SK-N-SH (cell line): ENCODE data around the gene C19orf67. TPM values are rescaled to one million over a fixed set of nuclear protein-coding genes. Genes with fewer than 3 reads are reported as not detected.

Experiments
- CTCF ChIA-PET: fragments of 300-600, 350-600 bp; formaldehyde crosslinking; extraction: SDS; loops from one replicate; lab custom pipeline; 2021; lab: Yijun Ruan, JAX
- POLR2A ChIA-PET: fragments of 350-600 bp; sonication (Branson Sonifier 250); formaldehyde crosslinking; extraction: SDS; loops from one replicate; lab custom pipeline; 2020; ENCODE audit warnings: antibody characterized with exemption, inconsistent platforms; lab: Yijun Ruan, JAX
- DNase-seq: peaks from one replicate; pipeline ENCODE4 v3.0.0; 2012
- H2AFZ ChIP-seq: fragments of 200-600 bp; sonication (generic); 2 replicates; pipeline ENCODE4 v1.8.1; 2016; ENCODE audit warnings: antibody characterized with exemption, mild to moderate bottlenecking, low read depth
- H3F3A ChIP-seq: fragments of 200-600 bp; sonication (generic); replicated peaks from 2 replicates; pipeline ENCODE3; 2016; ENCODE audit warnings: antibody characterized with exemption, mild to moderate bottlenecking; ENCODE audit not compliant: insufficient read depth
- H3K27ac ChIP-seq, 2 experiments: fragments of 200-500 bp in 1 of 2; fragments of 200-600 bp in 1 of 2; sonication (Bioruptor generic) in 1 of 2; sonication (generic), shearing (Covaris generic) in 1 of 2; 2 replicates each; pipeline versions ENCODE4 v1.5.1 to v1.6.1; 2014 to 2016; ENCODE audit warnings: low read depth in 2 of 2, inconsistent platforms in 1 of 2, low read length in 1 of 2, mild to moderate bottlenecking in 1 of 2, mixed read lengths in 1 of 2
- H3K27me3 ChIP-seq: fragments of 200-600 bp; sonication (generic), shearing (Covaris generic); 2 replicates; pipeline ENCODE4 v1.6.1; 2016; ENCODE audit warnings: mixed run types; ENCODE audit not compliant: insufficient read depth
- H3K36me3 ChIP-seq, 2 experiments: fragments of 200-500 bp in 1 of 2; fragments of 200-600 bp in 1 of 2; sonication (Bioruptor generic) in 1 of 2; sonication (generic) in 1 of 2; replicated peaks in 1 of 2; 2 replicates each; pipeline versions ENCODE3 to v1.5.1; 2014 to 2016; ENCODE audit warnings: low read length in 1 of 2, mild to moderate bottlenecking in 1 of 2; ENCODE audit not compliant: insufficient read depth in 2 of 2, control insufficient read depth in 1 of 2
- H3K4me1 ChIP-seq, 2 experiments: fragments of 200-500 bp in 1 of 2; fragments of 200-600 bp in 1 of 2; sonication (Bioruptor generic) in 1 of 2; sonication (generic), shearing (Covaris generic) in 1 of 2; 2 replicates each; pipeline versions ENCODE4 v1.5.1 to v1.6.1; 2014 to 2016; ENCODE audit warnings: low read depth in 1 of 2, low read length in 1 of 2, mixed run types in 1 of 2; ENCODE audit not compliant: insufficient read depth in 2 of 2, control insufficient read depth in 1 of 2
- H3K4me2 ChIP-seq: fragments of 200-600 bp; sonication (generic), shearing (Covaris generic); 2 replicates; pipeline ENCODE4 v1.6.1; 2017; ENCODE audit warnings: mixed run types
- H3K4me3 ChIP-seq, 2 experiments: fragments of 200-500 bp in 1 of 2; fragments of 200-600 bp in 1 of 2; sonication (Bioruptor generic) in 1 of 2; sonication (generic), shearing (Covaris generic) in 1 of 2; 2 replicates each; pipeline versions ENCODE4 v1.5.1 to v1.8.1; 2014 to 2016; ENCODE audit warnings: low read depth in 2 of 2, inconsistent platforms in 1 of 2, low read length in 1 of 2, mild to moderate bottlenecking in 1 of 2, mixed read lengths in 1 of 2, moderate library complexity in 1 of 2
- H3K79me2 ChIP-seq: fragments of 200-600 bp; sonication (generic); 2 replicates; pipeline ENCODE4 v1.8.1; 2017; ENCODE audit warnings: mild to moderate bottlenecking; ENCODE audit not compliant: insufficient read depth
- H3K9ac ChIP-seq: fragments of 200-600 bp; sonication (generic); 2 replicates; pipeline ENCODE4 v1.6.1; 2017; ENCODE audit warnings: mixed run types
- H3K9me2 ChIP-seq: fragments of 200-600 bp; sonication (generic); 2 replicates; pipeline ENCODE4 v1.6.1; 2017; ENCODE audit warnings: mixed run types
- H3K9me3 ChIP-seq: fragments of 200-600 bp; sonication (generic); 2 replicates; pipeline ENCODE4 v1.6.1; 2017; ENCODE audit warnings: mixed run types, mild to moderate bottlenecking, moderate library complexity
- H4K20me1 ChIP-seq: fragments of 200-600 bp; sonication (generic); 2 replicates; pipeline ENCODE4 v1.6.1; 2017; ENCODE audit warnings: mild to moderate bottlenecking, mixed run types; ENCODE audit not compliant: insufficient read depth
- CTCF ChIP-seq: fragments of 200-600 bp; sonication (generic); IDR thresholded peaks from 2 replicates; pipeline ENCODE4 v1.6.1; 2017; ENCODE audit warnings: antibody characterized with exemption, mild to moderate bottlenecking, moderate library complexity
- IRF3 ChIP-seq: fragments of 150-350 bp; IDR thresholded peaks from 2 replicates; pipeline ENCODE4 v1.6.1; 2016; ENCODE audit warnings: mild to moderate bottlenecking, low read depth, low read length
- MEF2A ChIP-seq: IDR thresholded peaks from 2 replicates; pipeline ENCODE4 v1.4.0; 2012; ENCODE audit warnings: low read depth, borderline replicate concordance
- MXI1 ChIP-seq: IDR thresholded peaks from 2 replicates; pipeline ENCODE4 v1.6.1; 2012; ENCODE audit warnings: mild to moderate bottlenecking, low read depth, low read length, improper control_type of control experiment
- NRF1 ChIP-seq: IDR thresholded peaks from 2 replicates; pipeline ENCODE4 v1.6.1; 2012; ENCODE audit warnings: low read depth, mild to moderate bottlenecking, low read length
- PBX3 ChIP-seq: IDR thresholded peaks from 2 replicates; pipeline ENCODE4; 2012
- RAD21 ChIP-seq: IDR thresholded peaks from 2 replicates; pipeline ENCODE4 v1.6.1; 2012; ENCODE audit warnings: mild to moderate bottlenecking, low read length
- REST ChIP-seq: IDR thresholded peaks from 2 replicates; pipeline ENCODE4 v1.6.1; 2012; ENCODE audit warnings: mild to moderate bottlenecking, low read depth, low read length, moderate library complexity
- RFX5 ChIP-seq: IDR thresholded peaks from 2 replicates; pipeline ENCODE4 v1.6.1; 2012; ENCODE audit warnings: mild to moderate bottlenecking, improper control_type of control experiment, low read length
- SIN3A ChIP-seq: IDR thresholded peaks from 2 replicates; pipeline ENCODE4 v1.6.1; 2012; ENCODE audit warnings: low read depth, mild to moderate bottlenecking, low read length, moderate library complexity, borderline replicate concordance
- SMC3 ChIP-seq: IDR thresholded peaks from 2 replicates; pipeline ENCODE4 v1.6.1; 2012; ENCODE audit warnings: low read depth, low read length, improper control_type of control experiment
- TAF1 ChIP-seq: IDR thresholded peaks from 2 replicates; pipeline ENCODE4 v1.6.1; 2012; ENCODE audit warnings: low read depth, mild to moderate bottlenecking, low read length, moderate library complexity, borderline replicate concordance
- WGBS: methylation state at CpG from one replicate; pipeline ENCODE4 v1.1.6; 2017; ENCODE audit warnings: low lambda C conversion rate; 5-methylcytosine and 5-hydroxymethylcytosine counted together
- polyA plus RNA-seq, 3 experiments: library from polyadenylated mRNA; depleted of rRNA; stranded (reverse); fragments of >200 nt; gene quantifications; 2 replicates each; pipeline ENCODE4 v1.2.3, GENCODE V29; 2012

C19orf67 gene
- polyA plus RNA-seq, 1 of the 3 experiments (the other 2 are of a cell fraction) = not detected

- H3K27ac ChIP-seq = peak overlapping the region; percentile 67 to 92; a peak in 3 of 4 replicates
Measured at GRCh38 chr19:14091813-14092462, 6.4 kb upstream of the C19orf67 start.

GRCh38 chr19:14091081-14091812 is 5.7 kb upstream of the C19orf67 start:
- TF ChIP-seq RFX5 = no peak
- TF ChIP-seq SIN3A = peak; percentile 41; the same call in 1 of the 2 replicates
- peak; percentile 55 for TF ChIP-seq CTCF
- no peak for TF ChIP-seq TAF1
- no peak for TF ChIP-seq NRF1
- TF ChIP-seq REST = no peak
- no peak for TF ChIP-seq MEF2A
- TF ChIP-seq RAD21 = no peak
- TF ChIP-seq SMC3 = no peak
- 0 out of 2 replicates have a peak, but pooled peaks have one; percentile 9 for TF ChIP-seq MXI1
- H3F3A ChIP-seq = peaks cover 18% of the 10 kb centered on the region
- H3K4me3 ChIP-seq = peak overlapping the region; percentile 79 to 91
- ChIA-PET POLR2A (no interaction called here), CTCF (interaction anchor here (0.9 to 5.4 kb wide), 7 partner anchors 9 to 211 kb away, joined by 3 to 19 read pairs (median 4); partner anchors contain the start of genes ASF1B and MISP3)
- H2AFZ ChIP-seq = peak overlapping the region; percentile 76
- H3K9ac ChIP-seq = peak overlapping the region; percentile 79
- peak overlapping the region; percentile 99 for H3K4me2 ChIP-seq
- WGBS = 3% methylated on average over 12 of the region's 72 CpGs
- peaks cover 0 to 10% of the 10 kb centered on the region in 2 experiments; a peak in 1 of 4 replicates for H3K4me1 ChIP-seq
- H3K79me2 ChIP-seq = no peaks in the 10 kb centered on the region; the same call in 1 of the 2 replicates
- no peaks in the 10 kb centered on the region for H3K9me2 ChIP-seq
- H3K27me3 ChIP-seq = no peaks in the 10 kb centered on the region
- H4K20me1 ChIP-seq = peaks cover 4% of the 10 kb centered on the region; the same call in 1 of the 2 replicates
- H3K27ac ChIP-seq = peak overlapping the region; percentile 67 to 92; a peak in 3 of 4 replicates
- DNase-seq = peak; percentile 93
- H3K36me3 ChIP-seq = peaks cover 16% of the 10 kb centered on the region in 2 experiments
- H3K9me3 ChIP-seq = peaks cover 8% of the 10 kb centered on the region; the same call in 1 of the 2 replicates

More at GRCh38 chr19:14091813-14092462, 6.4 kb upstream of the C19orf67 start:
- CTCF ChIA-PET = interaction anchor here (0.9 to 5.4 kb wide), 7 partner anchors 9 to 211 kb away, joined by 3 to 19 read pairs (median 4); partner anchors contain the start of genes ASF1B and MISP3
- peaks cover 12 to 16% of the 10 kb centered on the region in 2 experiments for H3K36me3 ChIP-seq
- peak; percentile 45 for TF ChIP-seq PBX3
- no peak for TF ChIP-seq IRF3
- peak overlapping the region; percentile 79 to 91 for H3K4me3 ChIP-seq
- no peaks in the 10 kb centered on the region; the same call in 1 of the 2 replicates for H3K79me2 ChIP-seq
- POLR2A ChIA-PET = no interaction called here
- H3K9ac ChIP-seq = peak overlapping the region; percentile 79; the same call in 1 of the 2 replicates
- peak overlapping the region; percentile 99 for H3K4me2 ChIP-seq
- 41% methylated on average over 15 of the region's 15 CpGs for WGBS
- H3K4me1 ChIP-seq = peaks cover 0 to 10% of the 10 kb centered on the region in 2 experiments; a peak in 1 of 4 replicates
- H3K9me3 ChIP-seq = peaks cover 8% of the 10 kb centered on the region; the same call in 1 of the 2 replicates
- H3F3A ChIP-seq = peaks cover 12% of the 10 kb centered on the region
- peak overlapping the region; percentile 76 for H2AFZ ChIP-seq
- H4K20me1 ChIP-seq = peaks cover 4% of the 10 kb centered on the region; the same call in 1 of the 2 replicates
- no peak for DNase-seq
- H3K9me2 ChIP-seq = no peaks in the 10 kb centered on the region
- no peaks in the 10 kb centered on the region for H3K27me3 ChIP-seq
